ENCODE measurements around the gene FANCE. TPM values are rescaled to one million over a fixed set of nuclear protein-coding genes. Genes with fewer than 3 reads are reported as not detected.

Gene FANCE
- total RNA-seq, 1 experiment from 2014 or later = 12.4 TPM

- no peak overlapping the region for H3K4me3 Mint-ChIP-seq (ENCODE audit: unreplicated experiment)
- peaks cover 65% of the 10 kb centered on the region for H3K36me3 Mint-ChIP-seq (ENCODE audit: insufficient read depth, unreplicated experiment)
- Histone ChIP-seq H3K36me3 (ENCODE audit: control insufficient read depth, insufficient read depth, low read length) (peaks cover 5% of the 10 kb centered on the region; the same call in 1 of the 2 replicates), H3K4me1 (peaks cover 15% of the 10 kb centered on the region), H3K4me3 (ENCODE audit: low read depth, low read length) (no peak overlapping the region), H3K9me3 (no peaks in the 10 kb centered on the region), H3K27me3 (replicated peaks; ENCODE audit: control insufficient read depth, insufficient read depth, low read length) (no peaks in the 10 kb centered on the region)
- DNase-seq = no peak
- H3K27me3 Mint-ChIP-seq (ENCODE audit: insufficient read depth, unreplicated experiment) = no peaks in the 10 kb centered on the region
- no peak overlapping the region for H3K27ac Mint-ChIP-seq (ENCODE audit: unreplicated experiment)
- H3K9me3 Mint-ChIP-seq (ENCODE audit: unreplicated experiment) = no peaks in the 10 kb centered on the region
- peaks cover 17% of the 10 kb centered on the region for H3K4me1 Mint-ChIP-seq (ENCODE audit: low read depth, unreplicated experiment)
- BruUV-seq (replicated peaks) = no TSS peak
- intact Hi-C loops (cut with micrococcal nuclease; ENCODE audit: unreplicated experiment) = no loop called here
- ChIA-PET CTCF (interaction anchor here (0.6 to 1.4 kb wide), 2 partner anchors 108 to 123 kb away, joined by 4 read pairs; partner anchors contain the start of gene PPARD), POLR2A (no interaction called here)
- TF ChIP-seq CTCF (IDR thresholded peaks at IDR 0.05; ENCODE audit: insufficient read depth in 1 of 2, low read depth in 1 of 2, low read length in 1 of 2, severe bottlenecking in 1 of 2, unreplicated experiment in 1 of 2) = no peak
Observed at GRCh38 chr6:35465646-35466045, 13.5 kb downstream of the FANCE start.

GRCh38 chr6:35468181-35468979, 16.2 kb downstream of the FANCE start, which contains the start of gene RPL10A:
Gene RPL10A (plus strand): TSS chr6:35468401. CDS start chr6:35468435, 34 bp downstream.
- no peaks in the 10 kb centered on the region for H3K9me3 Mint-ChIP-seq (ENCODE audit: unreplicated experiment)
- TF ChIP-seq CTCF (IDR thresholded peaks at IDR 0.05; ENCODE audit: insufficient read depth in 1 of 2, low read depth in 1 of 2, low read length in 1 of 2, severe bottlenecking in 1 of 2, unreplicated experiment in 1 of 2) = peak; percentile 94 to 96
- Histone ChIP-seq H3K36me3 (ENCODE audit: control insufficient read depth, insufficient read depth, low read length) (peaks cover 8% of the 10 kb centered on the region; the same call in 1 of the 2 replicates), H3K27me3 (replicated peaks; ENCODE audit: control insufficient read depth, insufficient read depth, low read length) (no peaks in the 10 kb centered on the region), H3K4me1 (peaks cover 30% of the 10 kb centered on the region), H3K9me3 (no peaks in the 10 kb centered on the region), H3K4me3 (ENCODE audit: low read depth, low read length) (peak within 1 kb of the TSS; percentile 86)
- intact Hi-C loops (cut with micrococcal nuclease; ENCODE audit: unreplicated experiment) = loop anchor here (1.0 kb wide), 3 partner anchors 16 to 174 kb away; partner anchors contain the start of genes FANCE and PPARD
- peak; percentile 94 to 95 for DNase-seq
- peaks cover 20% of the 10 kb centered on the region for H3K4me1 Mint-ChIP-seq (ENCODE audit: low read depth, unreplicated experiment)
- BruUV-seq (replicated peaks) = no TSS peak
- H3K27ac Mint-ChIP-seq (ENCODE audit: unreplicated experiment) = peak within 1 kb of the TSS; percentile 88
- CTCF ChIA-PET = interaction anchor here (0.9 to 1.7 kb wide), 5 partner anchors 16 to 171 kb away, joined by 3 to 4 read pairs (median 4); partner anchors contain the start of genes DEF6, FANCE, PPARD and TEAD3
- H3K36me3 Mint-ChIP-seq (ENCODE audit: insufficient read depth, unreplicated experiment) = peaks cover 79% of the 10 kb centered on the region
- no peaks in the 10 kb centered on the region for H3K27me3 Mint-ChIP-seq (ENCODE audit: insufficient read depth, unreplicated experiment)
- H3K4me3 Mint-ChIP-seq (ENCODE audit: unreplicated experiment) = peak within 1 kb of the TSS; percentile 86
- POLR2A ChIA-PET = interaction anchor here (0.5 to 1.4 kb wide), 5 partner anchors 11 to 296 kb away, joined by 3 to 6 read pairs (median 4); partner anchors contain the start of genes DEF6 and PPARD

- ChIA-PET POLR2A (interaction anchor here (0.5 to 1.2 kb wide), 3 partner anchors 11 to 295 kb away, joined by 3 to 4 read pairs (median 3); no protein-coding TSS in a partner anchor), CTCF (interaction anchor here (1.7 kb wide), 1 partner anchor 27 kb away, joined by 3 read pairs; the partner anchor contains the start of gene TEAD3)
- no TSS peak for BruUV-seq (replicated peaks)
- DNase-seq = no peak
- Mint-ChIP-seq H3K27ac (ENCODE audit: unreplicated experiment) (peak overlapping the region; percentile 88), H3K4me3 (ENCODE audit: unreplicated experiment) (peak overlapping the region; percentile 86), H3K27me3 (ENCODE audit: insufficient read depth, unreplicated experiment) (no peaks in the 10 kb centered on the region), H3K9me3 (ENCODE audit: unreplicated experiment) (no peaks in the 10 kb centered on the region), H3K36me3 (ENCODE audit: insufficient read depth, unreplicated experiment) (peaks cover 79% of the 10 kb centered on the region), H3K4me1 (ENCODE audit: low read depth, unreplicated experiment) (peaks cover 25% of the 10 kb centered on the region)
- Histone ChIP-seq H3K9me3 (no peaks in the 10 kb centered on the region), H3K36me3 (ENCODE audit: control insufficient read depth, insufficient read depth, low read length) (peaks cover 8% of the 10 kb centered on the region; the same call in 1 of the 2 replicates), H3K4me1 (peaks cover 30% of the 10 kb centered on the region), H3K27me3 (replicated peaks; ENCODE audit: control insufficient read depth, insufficient read depth, low read length) (no peaks in the 10 kb centered on the region), H3K4me3 (ENCODE audit: low read depth, low read length) (peak overlapping the region; percentile 86)
- no peak for TF ChIP-seq CTCF (IDR thresholded peaks at IDR 0.05; ENCODE audit: insufficient read depth in 1 of 2, low read depth in 1 of 2, low read length in 1 of 2, severe bottlenecking in 1 of 2, unreplicated experiment in 1 of 2)
- intact Hi-C loops (cut with micrococcal nuclease; ENCODE audit: unreplicated experiment) = loop anchor here (1.0 kb wide), 3 partner anchors 17 to 175 kb away; partner anchors contain the start of genes FANCE and PPARD
Observed at GRCh38 chr6:35468980-35469750, 17.0 kb downstream of the FANCE start.

Measured in Caco-2 (cell line).